Measurements from ENCODE around the gene INPP5J. TPM values are rescaled to one million over a fixed set of nuclear protein-coding genes. Genes with fewer than 3 reads are reported as not detected.

The INPP5J gene
- total RNA-seq, 2 donors from 2014 or later: 18.3 to 18.4 TPM

- H3K27ac ChIP-seq: peak overlapping the region; percentile 31
- DNase-seq: peak; percentile 63
These were observed 56.6 kb downstream of the INPP5J start for GRCh38 chr22:31179345-31179744.

GRCh38 chr22:31184015-31184414 is 61.2 kb downstream of the INPP5J start:
- no peak for TF ChIP-seq CTCF (IDR thresholded peaks at IDR 0.05)
- intact Hi-C loops (cut with DNase I): no loop called here
- H3K36me3 ChIP-seq: no peaks in the 10 kb centered on the region
- no peaks in the 10 kb centered on the region for H3K4me1 ChIP-seq
- no peaks in the 10 kb centered on the region for H3K27me3 ChIP-seq
- H3K9ac ChIP-seq (ENCODE audit: low read depth in 2 of 2, low read length in 2 of 2): no peak overlapping the region
- no peak overlapping the region for H3K4me3 ChIP-seq
- DNase-seq: no peak
- H3K9me3 ChIP-seq: no peaks in the 10 kb centered on the region
- no peak overlapping the region for H3K27ac ChIP-seq

More at GRCh38 chr22:31179345-31179744, 56.6 kb downstream of the INPP5J start:
- H3K36me3 ChIP-seq: no peaks in the 10 kb centered on the region
- no peak overlapping the region for H3K4me3 ChIP-seq
- H3K9ac ChIP-seq (ENCODE audit: low read depth in 2 of 2, low read length in 2 of 2): no peak overlapping the region
- no peaks in the 10 kb centered on the region for H3K9me3 ChIP-seq
- intact Hi-C loops (cut with DNase I): no loop called here
- TF ChIP-seq CTCF (IDR thresholded peaks at IDR 0.05): no peak
- H3K27me3 ChIP-seq: no peaks in the 10 kb centered on the region
- H3K4me1 ChIP-seq: no peaks in the 10 kb centered on the region

Small RNA genes within 50 kb of the gene (microRNA-seq; reads per million reads assigned to microRNA genes)
- 5.0 reads per million for gene MIR3928

Other genes with a start within 250 kb of the INPP5J start
- 10 to 100 TPM; 14.3 to 22.2 TPM for gene MORC2, start 154.2 kb upstream of the INPP5J start, total RNA-seq
- 10 to 100 TPM; 63.0 to 66.6 TPM for gene TUG1, start 153.7 kb upstream of the INPP5J start, total RNA-seq
- gene SMTN, start 41.6 kb upstream of the INPP5J start, total RNA-seq: 100 to 1,000 TPM; 152 to 159 TPM
- 10 to 100 TPM; 27.1 to 61.7 TPM for gene SELENOM, start 15.4 kb upstream of the INPP5J start, total RNA-seq
- gene PLA2G3, start 17.5 kb downstream of the INPP5J start, total RNA-seq: under 1 TPM; 0.57 to 0.88 TPM
- 10 to 100 TPM; 28.1 to 32.3 TPM for gene RNF185, start 37.2 kb downstream of the INPP5J start, total RNA-seq
- 100 to 1,000 TPM in 1 of 2 donors, 10 to 100 TPM in 1; 88.0 to 109 TPM for gene LIMK2, start 89.3 kb downstream of the INPP5J start, total RNA-seq
- gene PIK3IP1, start 169.5 kb downstream of the INPP5J start, total RNA-seq: 10 to 100 TPM in 1 of 2 donors, 1 to 10 TPM in 1; 8.4 to 15.1 TPM
- gene PATZ1, start 223.4 kb downstream of the INPP5J start, total RNA-seq: 10 to 100 TPM; 13.8 to 17.9 TPM

All from colonic mucosa (tissue), 4 donors.